CD14-positive monocyte (primary cell): ENCODE measurements around the gene ZRANB1. TPM values are rescaled to one million over a fixed set of nuclear protein-coding genes. Genes with fewer than 3 reads are reported as not detected.

Experiments
- DNase-seq, 3 donors: peaks; one replicate each; pipeline ENCODE4 v3.0.0-alpha.2; 2011 to 2022
- H2AFZ ChIP-seq: 2 replicates; pipeline ENCODE4 v1.6.0; 2012; ENCODE audit warnings: mild to moderate bottlenecking, low read depth, low read length, inconsistent platforms; ENCODE audit not compliant: insufficient read depth, poor library complexity, severe bottlenecking
- H3K27ac ChIP-seq, 2 donors: 1 replicate in 1 of 2; 2 replicates in 1 of 2; pipeline ENCODE4 v1.5.1; 2012 to 2013; ENCODE audit warnings: low read length in 2 of 2, control low read depth in 1 of 2, inconsistent platforms in 1 of 2, low read depth in 1 of 2, mild to moderate bottlenecking in 1 of 2
- H3K27me3 ChIP-seq, 2 donors: one replicate each; pipeline versions ENCODE4 v1.6.0 to v1.6.1; 2011 to 2013; ENCODE audit warnings: low read length in 2 of 2; ENCODE audit not compliant: control insufficient read depth in 2 of 2, insufficient read depth in 2 of 2
- H3K36me3 ChIP-seq, 2 donors: replicated peaks in 1 of 2; 1 replicate in 1 of 2; 2 replicates in 1 of 2; pipeline versions ENCODE4 v1.5.1 to v1.6.1; 2012 to 2013; ENCODE audit warnings: low read length in 2 of 2, control low read depth in 1 of 2, inconsistent platforms in 1 of 2, mild to moderate bottlenecking in 1 of 2; ENCODE audit not compliant: insufficient read depth in 2 of 2, control insufficient read depth in 1 of 2
- H3K4me1 ChIP-seq, 2 donors: 1 replicate in 1 of 2; 2 replicates in 1 of 2; pipeline versions ENCODE4 v1.5.1 to v1.6.1; 2012 to 2013; ENCODE audit warnings: low read length in 2 of 2, control low read depth in 1 of 2, inconsistent platforms in 1 of 2, mild to moderate bottlenecking in 1 of 2, moderate library complexity in 1 of 2; ENCODE audit not compliant: insufficient read depth in 2 of 2, control insufficient read depth in 1 of 2
- H3K4me2 ChIP-seq: replicated peaks from 2 replicates; pipeline ENCODE3; 2012; ENCODE audit warnings: low read length, moderate library complexity, mild to moderate bottlenecking; ENCODE audit not compliant: poor library complexity, severe bottlenecking; ENCODE audit errors: extremely low read depth
- H3K4me3 ChIP-seq, 3 experiments: fragments of 200-600 bp in 1 of 3; sonication (generic) in 1 of 3; replicated peaks in 1 of 3; 1 replicate in 2 of 3; 2 replicates in 1 of 3; pipeline ENCODE4 v1.5.1; 2011 to 2013; ENCODE audit warnings: low read length in 3 of 3, mild to moderate bottlenecking in 3 of 3, control low read depth in 2 of 3, low read depth in 2 of 3, inconsistent platforms in 1 of 3, moderate library complexity in 1 of 3
- H3K79me2 ChIP-seq: 2 replicates; pipeline ENCODE4 v1.6.0; 2012; ENCODE audit warnings: mild to moderate bottlenecking, control low read depth, inconsistent platforms, low read length, moderate library complexity; ENCODE audit not compliant: insufficient read depth
- H3K9ac ChIP-seq: 2 replicates; pipeline ENCODE4 v1.6.0; 2017; ENCODE audit warnings: low read length, mild to moderate bottlenecking; ENCODE audit not compliant: insufficient read depth, poor library complexity, severe bottlenecking
- H3K9me3 ChIP-seq, 2 donors: replicated peaks in 1 of 2; 1 replicate in 1 of 2; 2 replicates in 1 of 2; pipeline versions ENCODE4 v1.5.1 to v1.6.1; 2012 to 2013; ENCODE audit warnings: low read length in 2 of 2, control low read depth in 1 of 2; ENCODE audit not compliant: control insufficient read depth in 1 of 2, insufficient read depth in 1 of 2
- H4K20me1 ChIP-seq: 2 replicates; pipeline ENCODE4 v1.6.0; 2012; ENCODE audit warnings: mild to moderate bottlenecking, low read length, control low read depth, moderate library complexity; ENCODE audit not compliant: insufficient read depth
- H3K27ac Mint-ChIP-seq, 7 donors: one replicate each; pipeline ENCODE4 v1.8.0; 2020; ENCODE audit warnings: mild to moderate bottlenecking in 7 of 7, mixed read lengths in 7 of 7, moderate library complexity in 6 of 7, inconsistent platforms in 2 of 7
- H3K27me3 Mint-ChIP-seq, 3 donors: one replicate each; pipeline ENCODE4 v1.8.0; 2021 to 2022; ENCODE audit warnings: low read depth in 3 of 3, mild to moderate bottlenecking in 3 of 3, mixed read lengths in 3 of 3, moderate library complexity in 3 of 3, inconsistent platforms in 1 of 3
- H3K36me3 Mint-ChIP-seq, 2 donors: one replicate each; pipeline ENCODE4 v1.8.0; 2020; ENCODE audit warnings: mixed read lengths in 2 of 2, inconsistent platforms in 1 of 2, mild to moderate bottlenecking in 1 of 2
- H3K4me1 Mint-ChIP-seq: one replicate; pipeline ENCODE4 v1.8.0; 2020; ENCODE audit warnings: mild to moderate bottlenecking, mixed read lengths
- H3K4me3 Mint-ChIP-seq, 2 donors: one replicate each; pipeline ENCODE4 v1.8.0; 2020; ENCODE audit warnings: mild to moderate bottlenecking in 2 of 2, mixed read lengths in 2 of 2, moderate library complexity in 1 of 2
- H3K9me3 Mint-ChIP-seq, 7 donors: one replicate each; pipeline ENCODE4 v1.8.0; 2020 to 2022; ENCODE audit warnings: mixed read lengths in 7 of 7, mild to moderate bottlenecking in 6 of 7, moderate library complexity in 6 of 7, inconsistent platforms in 2 of 7
- CTCF ChIP-seq: fragments of 200-600 bp; IDR thresholded peaks from one replicate; pipeline ENCODE4 v1.8.0; 2022; ENCODE audit warnings: antibody characterized with exemption, mild to moderate bottlenecking
- WGBS: methylation state at CpG from one replicate; pipeline ENCODE4 v1.1.5; 2013; ENCODE audit warnings: missing lambda C conversion rate; ENCODE audit not compliant: insufficient coverage; 5-methylcytosine and 5-hydroxymethylcytosine counted together
- intact Hi-C, 2 donors: fragments of 100-400 bp; cut with micrococcal nuclease; formaldehyde crosslinking; loops; one replicate each; pipeline versions ENCODE4 v1.15.0 to v1.15.1; 2023
- polyA plus RNA-seq, 3 donors: library from polyadenylated mRNA; depleted of rRNA in 1 of 3; unstranded in 2 of 3; stranded (reverse) in 1 of 3; fragments of 300-500 nt in 2 of 3; fragments of >200 nt in 1 of 3; fragmentation: Illumina TruSeq in 2 of 3; gene quantifications; 1 replicate in 2 of 3; 2 replicates in 1 of 3; pipeline ENCODE4 v1.2.3, GENCODE V29; 2012 to 2021

The ZRANB1 gene
- polyA plus RNA-seq, 3 donors: 2.7 to 5.6 (median 3.1) TPM

GRCh38 chr10:124996127-124996853 is 54.4 kb downstream of the ZRANB1 start:
- H3K36me3 ChIP-seq: peaks cover 94 to 100% of the 10 kb centered on the region in 2 donors
- H3K4me3 Mint-ChIP-seq: no peak overlapping the region

GRCh38 chr10:124996854-124997215 is 54.9 kb downstream of the ZRANB1 start:
- H3K4me1 Mint-ChIP-seq: no peaks in the 10 kb centered on the region
- H3K27ac Mint-ChIP-seq: peak overlapping the region in 1 of 7 donors; percentile 9
- peaks cover 82 to 99% of the 10 kb centered on the region in 2 donors for H3K36me3 Mint-ChIP-seq
- H3K9me3 ChIP-seq: no peaks in the 10 kb centered on the region
- H3K9me3 Mint-ChIP-seq: no peaks in the 10 kb centered on the region
- H3K27me3 ChIP-seq: no peaks in the 10 kb centered on the region
- H3K79me2 ChIP-seq: no peaks in the 10 kb centered on the region
- no peak overlapping the region for H2AFZ ChIP-seq
- H3K4me3 ChIP-seq: no peak overlapping the region
- H3K4me1 ChIP-seq: no peaks in the 10 kb centered on the region
- intact Hi-C loops: no loop called here
- H3K27me3 Mint-ChIP-seq: no peaks in the 10 kb centered on the region
- peaks cover 96% of the 10 kb centered on the region for H4K20me1 ChIP-seq
- no peak overlapping the region for H3K27ac ChIP-seq
- H3K4me2 ChIP-seq: no peak overlapping the region
- peaks cover 94 to 100% of the 10 kb centered on the region in 2 donors for H3K36me3 ChIP-seq
- DNase-seq: no peak
- no peak for TF ChIP-seq CTCF
- WGBS: 96% methylated on average over 13 of the region's 17 CpGs
- H3K9ac ChIP-seq: no peak overlapping the region
- no peak overlapping the region for H3K4me3 Mint-ChIP-seq

More at GRCh38 chr10:124996127-124996853, 54.4 kb downstream of the ZRANB1 start:
- Mint-ChIP-seq H3K27ac (peak overlapping the region in 2 of 7 donors; percentile 5 to 9), H3K36me3 (peaks cover 83 to 99% of the 10 kb centered on the region in 2 donors), H3K4me1 (no peaks in the 10 kb centered on the region), H3K9me3 (no peaks in the 10 kb centered on the region), H3K27me3 (no peaks in the 10 kb centered on the region)
- 93% methylated on average over 24 of the region's 24 CpGs for WGBS
- Histone ChIP-seq H4K20me1 (peaks cover 96% of the 10 kb centered on the region), H3K27me3 (no peaks in the 10 kb centered on the region), H3K4me2 (no peak overlapping the region), H2AFZ (no peak overlapping the region), H3K9ac (no peak overlapping the region), H3K4me1 (no peaks in the 10 kb centered on the region), H3K9me3 (no peaks in the 10 kb centered on the region), H3K79me2 (no peaks in the 10 kb centered on the region), H3K27ac (no peak overlapping the region), H3K4me3 (no peak overlapping the region)
- intact Hi-C loops: no loop called here
- no peak for DNase-seq
- TF ChIP-seq CTCF: no peak
